Mesodermal cell (in vitro differentiated cells): ENCODE measurements around the gene TMEM273. TPM values are rescaled to one million over a fixed set of nuclear protein-coding genes. Genes with fewer than 3 reads are reported as not detected.

Experiments
- H3K27ac ChIP-seq: 2 replicates; pipeline ENCODE4 v1.7.0; 2013; ENCODE audit warnings: mild to moderate bottlenecking, low read depth, low read length, moderate library complexity; ENCODE audit not compliant: severe bottlenecking
- H3K36me3 ChIP-seq: 2 replicates; pipeline ENCODE4 v1.7.1; 2013; ENCODE audit warnings: mild to moderate bottlenecking, low read length, moderate library complexity; ENCODE audit not compliant: control insufficient read depth, insufficient read depth
- H3K4me1 ChIP-seq: one replicate; pipeline ENCODE4 v1.7.1; 2013; ENCODE audit warnings: mild to moderate bottlenecking, low read length; ENCODE audit not compliant: insufficient read depth, control insufficient read depth, poor library complexity, severe bottlenecking
- H3K4me3 ChIP-seq: 2 replicates; pipeline ENCODE4 v1.7.0; 2013; ENCODE audit warnings: low read length, control low read depth, mild to moderate bottlenecking; ENCODE audit not compliant: insufficient read depth, poor library complexity, severe bottlenecking; ENCODE audit errors: extremely low read depth
- H3K9me3 ChIP-seq: 2 replicates; pipeline ENCODE4 v1.7.1; 2013; ENCODE audit warnings: mild to moderate bottlenecking, low read length, moderate library complexity; ENCODE audit not compliant: control insufficient read depth
- WGBS, 2 experiments: methylation state at CpG; one replicate each; pipeline ENCODE4 v1.1.5; 2013; ENCODE audit warnings: missing lambda C conversion rate in 2 of 2; ENCODE audit not compliant: insufficient coverage in 2 of 2; 5-methylcytosine and 5-hydroxymethylcytosine counted together
- polyA plus RNA-seq, 2 experiments: library from polyadenylated mRNA; stranded (reverse); fragments of 50-300 nt; gene quantifications; one replicate each; pipeline ENCODE4 v1.2.3, GENCODE V29; 2013

Gene TMEM273
- polyA plus RNA-seq (2013, experiment 1 of 2) = 0.55 TPM
- polyA plus RNA-seq (2013, experiment 2 of 2) = 0.30 TPM

DNA sequence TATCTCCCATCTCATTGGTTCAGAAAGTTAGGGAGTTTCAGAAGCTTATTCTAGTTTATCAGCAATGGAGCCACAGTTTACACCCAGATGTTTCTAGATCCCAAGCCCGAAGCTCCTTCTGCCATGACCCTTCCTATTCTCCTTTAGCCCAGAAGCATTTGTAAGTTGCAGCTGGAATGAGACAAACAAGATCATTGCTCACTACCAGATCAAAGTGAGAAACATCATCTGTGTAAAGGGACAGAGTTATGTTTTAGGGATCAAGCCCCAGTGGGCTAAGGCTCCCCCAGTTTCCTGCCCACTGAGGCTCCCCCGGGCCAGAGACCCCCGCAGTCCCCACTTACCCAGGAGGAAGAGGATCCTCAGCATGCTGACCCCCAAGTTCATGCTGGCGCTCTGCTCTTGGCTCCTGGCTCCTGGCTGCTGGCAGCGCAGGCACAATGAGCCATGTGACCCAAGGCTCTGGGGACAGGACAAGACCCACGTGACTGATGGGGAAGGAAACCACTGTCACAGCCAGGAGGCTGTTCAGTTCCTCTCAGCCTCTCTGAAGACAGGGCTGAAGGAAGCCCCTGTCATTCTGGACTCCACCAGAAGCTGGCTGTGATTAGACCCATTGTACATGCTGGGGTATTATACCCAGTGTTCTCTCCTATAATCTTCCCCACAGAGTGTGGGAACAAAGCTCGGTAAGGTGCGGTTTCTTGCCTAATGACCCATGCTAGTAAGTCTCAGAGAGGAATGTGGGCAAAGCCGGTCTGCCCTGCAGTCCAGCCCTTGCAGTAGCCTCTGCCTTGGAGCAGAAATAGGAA lies at the start of gene TMEM273:
TSS of gene TMEM273 (minus strand) at position 442 of the 812 bp plus-strand sequence. CDS start at position 387, 55 bp downstream.
- no peak within 1 kb of the TSS for H3K4me3 ChIP-seq
- no peaks in the 10 kb centered on the region for H3K36me3 ChIP-seq
- WGBS, 2 experiments = 84 to 87% methylated on average over 5 to 6 of the region's 9 CpGs
- no peaks in the 10 kb centered on the region for H3K4me1 ChIP-seq
- no peak within 1 kb of the TSS for H3K27ac ChIP-seq
- no peaks in the 10 kb centered on the region for H3K9me3 ChIP-seq

DNA sequence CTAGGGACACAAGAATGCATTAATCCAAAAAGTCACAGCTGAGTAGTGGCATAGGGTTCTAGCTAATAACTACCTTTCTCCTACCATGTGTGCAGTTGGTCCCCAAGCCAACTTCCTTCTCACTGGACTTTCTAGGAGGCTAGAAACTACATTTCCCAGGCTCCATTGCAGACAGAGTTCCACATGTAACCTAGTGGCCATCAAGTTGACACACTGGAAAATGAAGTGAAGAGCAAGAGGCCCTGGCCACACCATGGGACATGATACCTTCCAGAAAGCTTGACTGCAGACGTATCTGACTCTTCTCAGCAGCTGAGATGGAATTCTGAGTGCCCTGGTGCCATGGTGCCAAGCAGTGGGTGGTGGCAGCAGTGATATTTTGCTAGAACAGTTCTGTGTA lies 49.8 kb upstream of the TMEM273 start:
- 54% methylated on average over 1 of the region's 1 CpG; no CpG with 5 or more reads in 1 of the 2 experiments for WGBS, 2 experiments

DNA sequence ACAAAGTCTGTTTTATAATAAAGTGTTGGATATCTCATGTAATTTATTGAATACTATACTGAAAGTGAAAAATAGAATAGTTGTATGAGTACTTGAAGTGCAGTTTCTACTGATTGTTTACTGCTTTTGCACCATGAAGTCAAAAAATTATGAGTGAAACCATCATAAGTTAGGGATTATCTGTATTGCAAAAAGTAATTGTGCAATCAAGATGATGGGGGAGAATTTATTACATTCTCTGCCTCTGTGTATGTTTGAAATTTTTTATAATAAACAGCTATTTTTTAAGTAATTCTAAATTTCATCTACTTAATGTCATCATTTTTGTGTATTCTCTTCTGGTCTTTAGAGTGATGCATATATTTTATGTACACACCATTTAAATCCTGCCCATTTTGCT lies 47.2 kb upstream of the TMEM273 start:
- Histone ChIP-seq H3K27ac (no peak overlapping the region), H3K36me3 (no peaks in the 10 kb centered on the region), H3K4me1 (no peaks in the 10 kb centered on the region)

More for the DNA sequence above, 49.8 kb upstream of the TMEM273 start:
- H3K36me3 ChIP-seq = no peaks in the 10 kb centered on the region
- no peaks in the 10 kb centered on the region for H3K9me3 ChIP-seq
- H3K4me1 ChIP-seq = no peaks in the 10 kb centered on the region
- no peak overlapping the region for H3K4me3 ChIP-seq
- no peak overlapping the region for H3K27ac ChIP-seq

GRCh38 chr10:49231086-49231820 lies 43.1 kb upstream of the TMEM273 start:
- H3K4me3 ChIP-seq = no peak overlapping the region
- no peak overlapping the region for H3K27ac ChIP-seq
- WGBS, 2 experiments = 73 to 79% methylated on average over 2 of the region's 5 CpGs
- H3K9me3 ChIP-seq = no peaks in the 10 kb centered on the region
- no peaks in the 10 kb centered on the region for H3K4me1 ChIP-seq
- H3K36me3 ChIP-seq = no peaks in the 10 kb centered on the region

More for the DNA sequence above, 47.2 kb upstream of the TMEM273 start:
- Histone ChIP-seq H3K4me3 (no peak overlapping the region), H3K9me3 (no peaks in the 10 kb centered on the region)

DNA sequence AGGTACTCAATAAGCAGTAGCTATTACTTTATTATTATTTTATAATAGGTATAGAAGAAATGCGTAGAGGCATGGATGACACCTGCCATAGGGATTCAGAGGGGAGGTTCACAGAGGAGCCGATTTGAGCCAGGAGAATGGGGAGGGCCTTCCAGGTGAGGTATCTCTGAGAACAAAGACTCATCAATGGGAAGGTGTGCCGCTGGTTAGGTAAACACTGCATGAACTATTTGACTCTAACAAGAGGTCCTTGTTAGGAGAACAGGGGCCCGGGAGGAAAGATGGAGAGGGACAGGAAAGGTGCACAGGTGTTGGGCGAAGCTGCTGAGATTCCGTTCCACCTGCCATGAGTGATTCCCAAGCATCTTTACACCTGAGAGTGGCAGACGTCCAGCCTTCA lies 41.8 kb upstream of the TMEM273 start:
- no peaks in the 10 kb centered on the region for H3K36me3 ChIP-seq
- no peaks in the 10 kb centered on the region for H3K4me1 ChIP-seq
- WGBS, 2 experiments = 84 to 88% methylated on average over 5 to 7 of the region's 7 CpGs
- H3K9me3 ChIP-seq = no peaks in the 10 kb centered on the region
- no peak overlapping the region for H3K27ac ChIP-seq
- no peak overlapping the region for H3K4me3 ChIP-seq

DNA sequence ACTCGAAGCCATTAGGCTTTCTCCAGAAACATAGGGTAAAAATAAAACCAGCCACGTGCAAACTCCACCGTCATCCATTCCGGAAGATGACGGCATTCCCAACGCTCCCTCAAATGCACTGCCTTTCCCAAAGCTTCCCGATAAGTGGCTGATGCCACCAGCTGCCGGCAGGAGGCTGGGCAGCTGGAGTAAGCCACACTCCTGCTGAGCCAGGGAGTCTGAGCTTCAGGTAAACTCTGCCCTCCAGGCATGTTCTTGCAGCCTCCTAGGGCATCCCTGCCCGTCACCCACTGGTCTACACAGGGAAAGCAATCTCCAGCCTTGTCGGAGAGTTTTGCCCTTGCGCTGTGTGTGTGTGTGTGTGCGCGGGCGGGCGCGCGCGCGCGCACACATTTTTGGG lies 40.5 kb upstream of the TMEM273 start:
- H3K9me3 ChIP-seq = no peaks in the 10 kb centered on the region
- WGBS, 2 experiments = 88 to 94% methylated on average over 9 to 10 of the region's 20 CpGs
- no peaks in the 10 kb centered on the region for H3K36me3 ChIP-seq
- no peak overlapping the region for H3K4me3 ChIP-seq
- no peak overlapping the region for H3K27ac ChIP-seq
- H3K4me1 ChIP-seq = no peaks in the 10 kb centered on the region

- WGBS, 2 experiments = 80 to 88% methylated on average over 4 to 5 of the region's 5 CpGs
- H3K4me3 ChIP-seq = no peak overlapping the region
- no peaks in the 10 kb centered on the region for H3K9me3 ChIP-seq
- H3K4me1 ChIP-seq = no peaks in the 10 kb centered on the region
- H3K36me3 ChIP-seq = no peaks in the 10 kb centered on the region
- no peak overlapping the region for H3K27ac ChIP-seq
These were observed 39.2 kb upstream of the TMEM273 start for GRCh38 chr10:49227406-49227805.

- Histone ChIP-seq H3K36me3 (no peaks in the 10 kb centered on the region), H3K4me1 (no peaks in the 10 kb centered on the region)
These were observed 38.4 kb upstream of the TMEM273 start for GRCh38 chr10:49226594-49226993.

GRCh38 chr10:49225218-49225876 lies 37.2 kb upstream of the TMEM273 start:
- Histone ChIP-seq H3K4me1 (no peaks in the 10 kb centered on the region), H3K9me3 (no peaks in the 10 kb centered on the region), H3K27ac (no peak overlapping the region), H3K36me3 (no peaks in the 10 kb centered on the region), H3K4me3 (no peak overlapping the region)
- WGBS, 2 experiments = 75 to 83% methylated on average over 10 to 11 of the region's 12 CpGs

More at GRCh38 chr10:49226594-49226993, 38.4 kb upstream of the TMEM273 start:
- Histone ChIP-seq H3K27ac (no peak overlapping the region), H3K4me3 (no peak overlapping the region), H3K9me3 (no peaks in the 10 kb centered on the region)
- WGBS, 2 experiments = 88 to 98% methylated on average over 4 of the region's 4 CpGs

DNA sequence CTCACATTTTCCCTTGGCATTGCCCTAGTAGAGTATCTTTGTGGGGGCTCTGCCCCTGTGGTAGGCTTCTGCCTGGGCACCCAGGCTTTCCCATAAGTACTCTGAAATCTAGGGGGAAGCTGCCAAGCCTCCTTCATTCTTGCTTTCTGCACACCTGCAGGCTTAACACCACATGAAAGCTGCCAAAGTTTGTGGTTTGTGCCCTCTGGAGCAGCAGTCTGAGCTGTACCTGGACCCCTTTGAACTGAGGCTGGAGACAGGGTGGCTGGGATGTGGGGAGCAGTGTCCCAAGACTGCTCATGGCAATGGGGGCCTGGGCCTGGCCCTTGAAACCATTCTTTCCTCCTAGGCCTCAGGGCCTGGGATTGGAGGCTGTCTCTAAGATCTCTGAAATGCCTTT lies 35.0 kb upstream of the TMEM273 start:
- Histone ChIP-seq H3K4me3 (no peak overlapping the region), H3K27ac (no peak overlapping the region), H3K9me3 (no peaks in the 10 kb centered on the region), H3K36me3 (no peaks in the 10 kb centered on the region), H3K4me1 (no peaks in the 10 kb centered on the region)
